Activated naive CD8-positive, alpha-beta T cell treated with anti-CD3 and anti-CD28 coated beads, Interleukin-2, amount 50 U/mL, for 16 hours (primary cell): Measurements from ENCODE around the gene TPST2.

ENCODE experiments used
- DNase-seq: peaks from one replicate; pipeline ENCODE4 v3.0.0-alpha.2; 2020; ENCODE audit warnings: low read depth, low spot score

Gene TPST2

GRCh38 chr22:26496456-26496855 is 93.5 kb downstream of the TPST2 start:
- no peak for DNase-seq

- DNase-seq, result no peak
Measured at GRCh38 chr22:26494506-26494905, 95.4 kb downstream of the TPST2 start.

GRCh38 chr22:26492220-26492619 is 97.7 kb downstream of the TPST2 start:
- DNase-seq, result no peak

GRCh38 chr22:26489447-26490036 is 100.4 kb downstream of the TPST2 start:
- no peak for DNase-seq

GRCh38 chr22:26487996-26488395 is 101.9 kb downstream of the TPST2 start:
- no peak for DNase-seq

- no peak for DNase-seq
Measured at GRCh38 chr22:26486394-26486793, 103.5 kb downstream of the TPST2 start.

- DNase-seq, result no peak
Measured at GRCh38 chr22:26485806-26486390, 104.0 kb downstream of the TPST2 start.

GRCh38 chr22:26485013-26485412 is 104.9 kb downstream of the TPST2 start:
- DNase-seq, result no peak

- no peak for DNase-seq
Measured at GRCh38 chr22:26484360-26484706, 105.6 kb downstream of the TPST2 start.

GRCh38 chr22:26483439-26484359 is 106.2 kb downstream of the TPST2 start, which contains the start of the genes HPS4 and SRRD:
Gene HPS4, minus strand, starts transcription at chr22:26483783. Its CDS starts 2,021 bp downstream, at chr22:26481762.
Gene SRRD, plus strand, starts transcription at chr22:26483877. Its CDS starts 14 bp downstream, at chr22:26483891.
- DNase-seq, result peak; percentile 77

- DNase-seq, result no peak
Measured at GRCh38 chr22:26483043-26483438, 106.9 kb downstream of the TPST2 start.

GRCh38 chr22:26482161-26482560 is 107.8 kb downstream of the TPST2 start:
- no peak for DNase-seq

GRCh38 chr22:26481694-26482093 is 108.2 kb downstream of the TPST2 start:
- DNase-seq, result no peak

- DNase-seq, result no peak
Measured at GRCh38 chr22:26481112-26481693, 108.7 kb downstream of the TPST2 start.

GRCh38 chr22:26480611-26480932 is 109.4 kb downstream of the TPST2 start:
- no peak for DNase-seq

GRCh38 chr22:26479792-26480610 is 109.9 kb downstream of the TPST2 start:
- no peak for DNase-seq

- no peak for DNase-seq
Measured at GRCh38 chr22:26479043-26479791, 110.7 kb downstream of the TPST2 start.

GRCh38 chr22:26477341-26477731 is 112.6 kb downstream of the TPST2 start:
- no peak for DNase-seq

GRCh38 chr22:26476705-26477340 is 113.1 kb downstream of the TPST2 start:
- no peak for DNase-seq

- no peak for DNase-seq
Measured at GRCh38 chr22:26474682-26475081, 115.2 kb downstream of the TPST2 start.
